GM10266 (cell line): ENCODE data around the gene SPNS2.

Experiments used
- DNase-seq: peaks from one replicate; pipeline ENCODE4 v3.0.0; 2012; ENCODE audit errors: extremely low spot score
- CTCF ChIP-seq: IDR thresholded peaks from 2 replicates; pipeline ENCODE4 v1.5.1; 2012; ENCODE audit warnings: mild to moderate bottlenecking, low read depth; ENCODE audit not compliant: control insufficient read depth, insufficient read depth; ENCODE audit errors: missing control alignments

The SPNS2 gene

GRCh38 chr17:4480929-4481898 is 17.5 kb upstream of the SPNS2 start:
- TF ChIP-seq CTCF = no peak
- DNase-seq = peak; percentile 59

GRCh38 chr17:4482338-4483011 is 16.2 kb upstream of the SPNS2 start:
- no peak for TF ChIP-seq CTCF
- no peak for DNase-seq

GRCh38 chr17:4483012-4483840 is 15.5 kb upstream of the SPNS2 start:
- DNase-seq = no peak
- TF ChIP-seq CTCF = no peak

GRCh38 chr17:4485676-4486646 is 12.7 kb upstream of the SPNS2 start:
- TF ChIP-seq CTCF = no peak

GRCh38 chr17:4487296-4487695 is 11.4 kb upstream of the SPNS2 start:
- no peak for TF ChIP-seq CTCF
- no peak for DNase-seq

More at GRCh38 chr17:4485676-4486646, 12.7 kb upstream of the SPNS2 start:
- no peak for DNase-seq
